GM23338 (cell line): ENCODE results near the gene MTFR1L. TPM values are rescaled to one million over a fixed set of nuclear protein-coding genes. Genes with fewer than 3 reads are reported as not detected.

Experiments
- ATAC-seq: fragments of 200-7000 bp; cut with Tn5 transposase; 3 replicates; pipeline ENCODE4 v1.9.1; 2020
- DNase-seq: peaks from one replicate; pipeline ENCODE4 v3.0.0-alpha.2; 2015; ENCODE audit warnings: low spot score
- H2AFZ ChIP-seq: fragments of 200-600 bp; sonication (generic); 2 replicates; pipeline ENCODE4 v1.8.0; 2016; ENCODE audit warnings: antibody characterized with exemption, mild to moderate bottlenecking, moderate library complexity
- H3F3A ChIP-seq: fragments of 200-600 bp; sonication (generic); replicated peaks from 2 replicates; pipeline ENCODE4 v1.8.0; 2017; ENCODE audit warnings: antibody characterized with exemption, mixed run types, low read depth
- H3K27ac ChIP-seq: fragments of 200-600 bp; sonication (generic); 2 replicates; pipeline ENCODE4 v1.6.1; 2016; ENCODE audit warnings: low read depth
- H3K27me3 ChIP-seq: fragments of 200-600 bp; sonication (generic); 2 replicates; pipeline ENCODE4 v1.8.0; 2016; ENCODE audit warnings: mild to moderate bottlenecking, mixed run types, moderate library complexity; ENCODE audit not compliant: insufficient read depth
- H3K36me3 ChIP-seq: fragments of 200-600 bp; sonication (generic); 2 replicates; pipeline ENCODE4 v1.8.0; 2016; ENCODE audit warnings: mild to moderate bottlenecking; ENCODE audit not compliant: insufficient read depth
- H3K4me1 ChIP-seq: fragments of 200-600 bp; sonication (generic); 2 replicates; pipeline ENCODE4 v1.8.0; 2016; ENCODE audit warnings: mild to moderate bottlenecking, moderate library complexity; ENCODE audit not compliant: insufficient read depth
- H3K4me2 ChIP-seq: fragments of 200-600 bp; sonication (generic); 2 replicates; pipeline ENCODE4 v1.7.1; 2017; ENCODE audit warnings: mixed run types
- H3K4me3 ChIP-seq: fragments of 200-600 bp; sonication (generic); 2 replicates; pipeline ENCODE4 v1.6.1; 2016; ENCODE audit warnings: mixed run types
- H3K79me2 ChIP-seq: fragments of 200-600 bp; sonication (generic); replicated peaks from 2 replicates; pipeline ENCODE4 v1.8.0; 2017; ENCODE audit warnings: mild to moderate bottlenecking; ENCODE audit not compliant: insufficient read depth
- H3K9me2 ChIP-seq: fragments of 200-600 bp; sonication (generic); 2 replicates; pipeline ENCODE4 v1.8.0; 2017; ENCODE audit not compliant: insufficient read depth
- H4K20me1 ChIP-seq: fragments of 200-600 bp; sonication (generic); replicated peaks from 2 replicates; pipeline ENCODE4 v1.8.0; 2017; ENCODE audit warnings: mild to moderate bottlenecking; ENCODE audit not compliant: insufficient read depth
- H3K27ac Mint-ChIP-seq: 2 replicates; pipeline ENCODE4 v1.8.0; 2020; ENCODE audit warnings: inconsistent platforms, mild to moderate bottlenecking, moderate library complexity, mixed read lengths
- H3K27me3 Mint-ChIP-seq: 3 replicates; pipeline ENCODE4 v1.8.0; 2022; ENCODE audit warnings: low read depth, mild to moderate bottlenecking, moderate library complexity, mixed read lengths, inconsistent platforms; ENCODE audit not compliant: insufficient read depth, poor library complexity
- H3K36me3 Mint-ChIP-seq: 3 replicates; pipeline ENCODE4 v1.8.0; 2021; ENCODE audit warnings: low read depth, mild to moderate bottlenecking, inconsistent platforms, moderate library complexity, mixed read lengths
- H3K4me1 Mint-ChIP-seq: 3 replicates; pipeline ENCODE4 v1.8.0; 2020; ENCODE audit warnings: mild to moderate bottlenecking, inconsistent platforms, mixed read lengths
- H3K4me3 Mint-ChIP-seq: 3 replicates; pipeline ENCODE4 v1.8.0; 2021; ENCODE audit warnings: moderate library complexity, mild to moderate bottlenecking, inconsistent platforms, mixed read lengths
- H3K9me3 Mint-ChIP-seq: 3 replicates; pipeline ENCODE4 v1.8.0; 2020; ENCODE audit warnings: moderate library complexity, mild to moderate bottlenecking, inconsistent platforms, mixed read lengths
- EZH2phosphoT487 ChIP-seq: fragments of 200-600 bp; sonication (generic); IDR thresholded peaks from one replicate; pipeline ENCODE4 v1.8.1; 2018; ENCODE audit warnings: antibody characterized with exemption; ENCODE audit not compliant: unreplicated experiment
- NANOG ChIP-seq: IDR thresholded peaks from 2 replicates; pipeline ENCODE4 v1.6.1; 2016; ENCODE audit warnings: antibody characterized with exemption, borderline replicate concordance
- POLR2AphosphoS5 ChIP-seq: IDR thresholded peaks from 2 replicates; pipeline ENCODE4 v1.6.1; 2016; ENCODE audit warnings: antibody characterized with exemption, low read depth
- REST ChIP-seq: IDR thresholded peaks from one replicate; pipeline ENCODE4 v1.6.1; 2018; ENCODE audit warnings: antibody characterized with exemption; ENCODE audit not compliant: unreplicated experiment
- ZNF114 ChIP-seq: fragments of 250-450 bp; sonication (Bioruptor Pico); IDR thresholded peaks from 2 replicates; pipeline ENCODE4 v1.5.0; 2020; ENCODE audit warnings: mild to moderate bottlenecking, moderate library complexity
- ZNF462 ChIP-seq: fragments of 250-450 bp; sonication (Bioruptor Pico); IDR thresholded peaks from 2 replicates; pipeline ENCODE4 v1.5.0; 2020; ENCODE audit warnings: mild to moderate bottlenecking, moderate library complexity
- polyA plus RNA-seq: library from polyadenylated mRNA; unstranded; fragments of >200 nt; fragmentation: Nextera tagmentation; extraction: Ambion mirVana; gene quantifications from 2 replicates; pipeline ENCODE4 v1.2.1, GENCODE V29; 2016
- total RNA-seq: library from RNA; depleted of rRNA; stranded (reverse); fragments of >200 nt; shearing (Covaris generic); gene quantifications from 2 replicates; pipeline ENCODE4 v1.2.3, GENCODE V29; 2014

The MTFR1L gene
- total and polyA plus RNA-seq, 2 experiments from 2014 or later = 14.8 to 22.7 TPM

- no peaks in the 10 kb centered on the region for H3K9me2 ChIP-seq
- H3K4me3 ChIP-seq = no peak overlapping the region
- H3K4me2 ChIP-seq = no peak overlapping the region
- Mint-ChIP-seq H3K4me3 (no peak overlapping the region), H3K36me3 (peaks cover 81% of the 10 kb centered on the region), H3K4me1 (no peaks in the 10 kb centered on the region), H3K27ac (no peak overlapping the region), H3K9me3 (no peaks in the 10 kb centered on the region), H3K27me3 (no peaks in the 10 kb centered on the region)
- 0 out of 2 replicates have a peak, but pooled peaks cover 12% of the 10 kb centered on the region for H3K79me2 ChIP-seq
- H3K27me3 ChIP-seq = no peaks in the 10 kb centered on the region
- peaks cover 70% of the 10 kb centered on the region for H3K36me3 ChIP-seq
- no peak overlapping the region for H2AFZ ChIP-seq
- H3K27ac ChIP-seq = no peak overlapping the region
- no peaks in the 10 kb centered on the region for H3K4me1 ChIP-seq
- H4K20me1 ChIP-seq = peaks cover 36% of the 10 kb centered on the region
- peaks cover 4% of the 10 kb centered on the region; the same call in 1 of the 2 replicates for H3F3A ChIP-seq
- TF ChIP-seq EZH2phosphoT487 = no peak
- no peak for TF ChIP-seq ZNF114
- ATAC-seq (no peak), DNase-seq (no peak)
Observed at GRCh38 chr1:25831569-25832196, 11.9 kb downstream of the MTFR1L start.

- Histone ChIP-seq H2AFZ (no peak overlapping the region), H4K20me1 (peaks cover 37% of the 10 kb centered on the region), H3K27me3 (no peaks in the 10 kb centered on the region), H3K36me3 (peaks cover 74% of the 10 kb centered on the region), H3F3A (peaks cover 4% of the 10 kb centered on the region; the same call in 1 of the 2 replicates), H3K27ac (no peak overlapping the region), H3K4me1 (no peaks in the 10 kb centered on the region), H3K4me3 (no peak overlapping the region), H3K4me2 (no peak overlapping the region), H3K79me2 (0 out of 2 replicates have a peak, but pooled peaks cover 12% of the 10 kb centered on the region), H3K9me2 (no peaks in the 10 kb centered on the region)
- no peak for ATAC-seq
- Mint-ChIP-seq H3K4me1 (peaks cover 3% of the 10 kb centered on the region; the same call in 1 of the 3 replicates), H3K4me3 (no peak overlapping the region), H3K36me3 (peaks cover 80% of the 10 kb centered on the region), H3K27me3 (no peaks in the 10 kb centered on the region), H3K9me3 (no peaks in the 10 kb centered on the region), H3K27ac (no peak overlapping the region)
- DNase-seq = no peak
- TF ChIP-seq ZNF462 (CRISPR knock-in tag) (no peak), REST (no peak), POLR2AphosphoS5 (no peak), NANOG (no peak)
Observed at GRCh38 chr1:25832336-25833037, 12.7 kb downstream of the MTFR1L start.
